Liver (tissue), 9 donors: ENCODE measurements around the gene FAM131B. TPM values are rescaled to one million over a fixed set of nuclear protein-coding genes. Genes with fewer than 3 reads are reported as not detected.

ENCODE experiments used
- DNase-seq: peaks from one replicate; pipeline ENCODE4 v3.0.0-alpha.2; 2017; ENCODE audit warnings: low spot score
- H3K27ac ChIP-seq, 2 donors: one replicate each; pipeline ENCODE4 v1.7.0; 2013; ENCODE audit warnings: inconsistent platforms in 2 of 2, low read length in 2 of 2, control low read depth in 1 of 2, low read depth in 1 of 2, mild to moderate bottlenecking in 1 of 2
- H3K27me3 ChIP-seq, 4 donors: one replicate each; pipeline versions ENCODE4 v1.6.1 to v1.7.0; 2013; ENCODE audit warnings: low read length in 3 of 4, inconsistent platforms in 1 of 4, mild to moderate bottlenecking in 1 of 4, moderate library complexity in 1 of 4; ENCODE audit not compliant: control insufficient read depth in 4 of 4, insufficient read depth in 4 of 4
- H3K36me3 ChIP-seq, 4 donors: one replicate each; pipeline versions ENCODE4 v1.6.1 to v1.7.0; 2013; ENCODE audit warnings: low read length in 3 of 4, mild to moderate bottlenecking in 3 of 4, low read depth in 1 of 4, moderate library complexity in 1 of 4; ENCODE audit not compliant: control insufficient read depth in 4 of 4, insufficient read depth in 3 of 4
- H3K4me1 ChIP-seq, 4 donors: one replicate each; pipeline versions ENCODE4 v1.6.1 to v1.7.0; 2013; ENCODE audit warnings: low read length in 3 of 4, mild to moderate bottlenecking in 3 of 4, moderate library complexity in 1 of 4; ENCODE audit not compliant: control insufficient read depth in 4 of 4, insufficient read depth in 4 of 4
- H3K4me3 ChIP-seq, 3 donors: one replicate each; pipeline versions ENCODE4 v1.6.1 to v1.7.0; 2013; ENCODE audit warnings: low read length in 3 of 3, control low read depth in 1 of 3, low read depth in 1 of 3, mild to moderate bottlenecking in 1 of 3
- H3K9ac ChIP-seq, 2 donors: one replicate each; pipeline ENCODE4 v1.7.0; 2013; ENCODE audit warnings: low read length in 2 of 2, mild to moderate bottlenecking in 2 of 2, moderate library complexity in 2 of 2, control low read depth in 1 of 2, low read depth in 1 of 2
- H3K9me3 ChIP-seq, 4 donors: one replicate each; pipeline versions ENCODE4 v1.6.1 to v1.7.0; 2013; ENCODE audit warnings: low read length in 3 of 4; ENCODE audit not compliant: control insufficient read depth in 4 of 4
- ATF3 ChIP-seq: IDR thresholded peaks from 2 replicates; pipeline ENCODE4 v1.6.1; 2016; ENCODE audit warnings: antibody characterized with exemption
- CTCF ChIP-seq: fragments of 150-350 bp; IDR thresholded peaks from 2 replicates; pipeline ENCODE4 v1.5.1; 2017; ENCODE audit warnings: improper control_type of control experiment, low read depth, low read length; ENCODE audit not compliant: missing input control
- EGR1 ChIP-seq, 2 donors: IDR thresholded peaks; 2 replicates each; pipeline ENCODE4 v1.6.1; 2016 to 2018; ENCODE audit warnings: antibody characterized with exemption in 2 of 2, low read depth in 2 of 2
- FOXA1 ChIP-seq: IDR thresholded peaks from 2 replicates; pipeline ENCODE4 v1.6.1; 2016; ENCODE audit warnings: antibody characterized with exemption
- FOXA2 ChIP-seq: IDR thresholded peaks from 2 replicates; pipeline ENCODE4 v1.6.1; 2016; ENCODE audit warnings: antibody characterized with exemption
- GABPA ChIP-seq, 2 donors: IDR thresholded peaks in 1 of 2; conservative IDR thresholded peaks in 1 of 2; 2 replicates each; pipeline ENCODE4 v1.6.1; 2016; ENCODE audit warnings: antibody characterized with exemption in 2 of 2, mild to moderate bottlenecking in 1 of 2, moderate library complexity in 1 of 2
- HNF4A ChIP-seq, 2 donors: conservative IDR thresholded peaks; 2 replicates each; pipeline ENCODE4 v1.6.1; 2016; ENCODE audit warnings: antibody characterized with exemption in 2 of 2, mild to moderate bottlenecking in 2 of 2
- HNF4G ChIP-seq: IDR thresholded peaks from 2 replicates; pipeline ENCODE4 v1.6.1; 2016; ENCODE audit warnings: antibody characterized with exemption
- JUND ChIP-seq, 2 donors: IDR thresholded peaks; 2 replicates each; pipeline ENCODE4 v1.6.1; 2016; ENCODE audit warnings: antibody characterized with exemption in 2 of 2
- MAX ChIP-seq: IDR thresholded peaks from 2 replicates; pipeline ENCODE4 v1.6.1; 2016; ENCODE audit warnings: antibody characterized with exemption
- RAD21 ChIP-seq, 2 donors: IDR thresholded peaks; 2 replicates each; pipeline ENCODE4 v1.6.1; 2016; ENCODE audit warnings: antibody characterized with exemption in 2 of 2, mild to moderate bottlenecking in 2 of 2
- REST ChIP-seq: IDR thresholded peaks from 2 replicates; pipeline ENCODE4 v1.6.1; 2016; ENCODE audit warnings: antibody characterized with exemption, mild to moderate bottlenecking
- RXRA ChIP-seq, 2 donors: IDR thresholded peaks; 2 replicates each; pipeline ENCODE4 v1.6.1; 2017 to 2018; ENCODE audit warnings: antibody characterized with exemption in 2 of 2, mild to moderate bottlenecking in 1 of 2
- SP1 ChIP-seq: IDR thresholded peaks from 2 replicates; pipeline ENCODE4 v1.6.1; 2018; ENCODE audit warnings: antibody characterized with exemption, mild to moderate bottlenecking
- TAF1 ChIP-seq: conservative IDR thresholded peaks from 2 replicates; pipeline ENCODE4 v1.6.1; 2016; ENCODE audit warnings: antibody characterized with exemption, mild to moderate bottlenecking
- YY1 ChIP-seq: IDR thresholded peaks from 2 replicates; pipeline ENCODE4 v1.6.1; 2016; ENCODE audit warnings: antibody characterized with exemption, mild to moderate bottlenecking
- ZBTB33 ChIP-seq: IDR thresholded peaks from 2 replicates; pipeline ENCODE4 v1.6.1; 2016; ENCODE audit warnings: antibody characterized with exemption
- WGBS: extraction: QIAGEN DNeasy Blood & Tissue Kit; methylation state at CpG from one replicate; pipeline ENCODE4 v1.1.7; 2013; 5-methylcytosine and 5-hydroxymethylcytosine counted together
- polyA plus RNA-seq, 2 donors: library from polyadenylated mRNA; stranded (reverse) in 1 of 2; unstranded in 1 of 2; fragments of 200-250 nt in 1 of 2; fragments of >200 nt in 1 of 2; fragmentation: Nextera tagmentation in 1 of 2; extraction: Ambion mirVana in 1 of 2; gene quantifications; one replicate each; pipeline versions ENCODE4 v1.2.1 to v1.2.3, GENCODE V29; 2013 to 2015
- total RNA-seq, 2 donors: library from RNA; depleted of rRNA; stranded (reverse); fragments of >200 nt; gene quantifications; one replicate each; pipeline ENCODE4 v1.2.3, GENCODE V29; 2014
- donor health status: healthy.
- donor health status: healthy.
- donor health status: healthy.
- donor health status: healthy.
- donor health status: healthy.

FAM131B gene
- total and polyA plus RNA-seq, 4 donors = 0.06 to 0.14 (median 0.08) TPM; not detected in 1

GRCh38 chr7:143321242-143321641 lies 41.3 kb downstream of the FAM131B start:
- Histone ChIP-seq H3K27me3 (no peaks in the 10 kb centered on the region), H3K9ac (no peak overlapping the region), H3K4me3 (no peak overlapping the region), H3K9me3 (no peaks in the 10 kb centered on the region), H3K27ac (no peak overlapping the region), H3K36me3 (no peaks in the 10 kb centered on the region), H3K4me1 (peaks cover 8 to 38% (median 18%) of the 10 kb centered on the region in 4 donors)
- TF ChIP-seq HNF4G (no peak), TAF1 (no peak), EGR1 (IDR thresholded peaks at IDR 0.05; ENCODE audit: low read depth in 2 of 2) (no peak), RAD21 (IDR thresholded peaks at IDR 0.05) (no peak), FOXA2 (no peak), HNF4A (conservative IDR thresholded peaks at IDR 0.05) (no peak), MAX (no peak), RXRA (IDR thresholded peaks at IDR 0.05) (no peak), YY1 (no peak), CTCF (no peak), GABPA (IDR thresholded peaks at IDR 0.05 in 1 of 2, conservative IDR thresholded peaks at IDR 0.05 in 1 of 2) (no peak), ZBTB33 (no peak), REST (no peak), ATF3 (no peak), FOXA1 (no peak), SP1 (no peak), JUND (IDR thresholded peaks at IDR 0.05) (no peak)
- no peak for DNase-seq
- 97% methylated on average over 10 of the region's 10 CpGs for WGBS

GRCh38 chr7:143320620-143321019 lies 41.9 kb downstream of the FAM131B start:
- no peak overlapping the region for H3K4me3 ChIP-seq
- no peak for DNase-seq

More at GRCh38 chr7:143320620-143321019, 41.9 kb downstream of the FAM131B start:
- peak in 1 of 2 donors; percentile 20 for TF ChIP-seq HNF4A (conservative IDR thresholded peaks at IDR 0.05)
- TF ChIP-seq JUND (IDR thresholded peaks at IDR 0.05) = no peak
- peak in 1 of 2 donors; percentile 15 for TF ChIP-seq RXRA (IDR thresholded peaks at IDR 0.05)
- Histone ChIP-seq H3K9ac (no peak overlapping the region), H3K27ac (no peak overlapping the region), H3K9me3 (no peaks in the 10 kb centered on the region), H3K27me3 (no peaks in the 10 kb centered on the region), H3K36me3 (no peaks in the 10 kb centered on the region), H3K4me1 (peaks cover 8 to 38% (median 18%) of the 10 kb centered on the region in 4 donors)
- WGBS = 51% methylated on average over 9 of the region's 9 CpGs
